Heart left ventricle (tissue), 16 donors: ENCODE measurements around the gene LEPROT. TPM values are rescaled to one million over a fixed set of nuclear protein-coding genes. Genes with fewer than 3 reads are reported as not detected.
"Not testable (repeated sequence)": the region's sequence is repeated elsewhere in the genome, so short reads cannot be mapped to it uniquely, and the experiment has no call there.

Experiments used
- ATAC-seq, 4 donors: fragments of 200-7000 bp; cut with Tn5 transposase; one replicate each; pipeline ENCODE4 v1.9.1; 2020 to 2022; ENCODE audit warnings: moderate library complexity in 4 of 4, mild to moderate bottlenecking in 3 of 4, moderate number of reproducible peaks in 1 of 4
- DNase-seq, 5 donors: peaks; one replicate each; pipeline ENCODE4 v3.0.0-alpha.2; 2020
- H3K27ac ChIP-seq, 12 donors: fragments of 200-600 bp; sonication (generic) in 4 of 12; one replicate each; pipeline versions ENCODE4 v1.5.0 to v1.8.0; 2016 to 2022; ENCODE audit warnings: mild to moderate bottlenecking in 2 of 12
- H3K27me3 ChIP-seq, 9 donors: fragments of 200-600 bp; sonication (generic) in 2 of 9; one replicate each; pipeline versions ENCODE4 v1.5.1 to v1.8.0; 2016 to 2022; ENCODE audit warnings: mild to moderate bottlenecking in 3 of 9
- H3K36me3 ChIP-seq, 9 donors: fragments of 200-600 bp; sonication (generic) in 2 of 9; one replicate each; pipeline versions ENCODE4 v1.5.0 to v1.8.0; 2018 to 2022; ENCODE audit warnings: mild to moderate bottlenecking in 2 of 9
- H3K4me1 ChIP-seq, 12 donors: fragments of 200-600 bp; sonication (generic) in 4 of 12; one replicate each; pipeline versions ENCODE4 v1.5.0 to v1.8.0; 2016 to 2022; ENCODE audit warnings: mild to moderate bottlenecking in 3 of 12
- H3K4me3 ChIP-seq, 12 donors: fragments of 200-600 bp; sonication (generic) in 4 of 12; one replicate each; pipeline versions ENCODE4 v1.5.0 to v1.8.0; 2017 to 2022; ENCODE audit warnings: mild to moderate bottlenecking in 9 of 12, moderate library complexity in 4 of 12
- H3K9me3 ChIP-seq, 12 donors: fragments of 200-600 bp; sonication (generic) in 4 of 12; one replicate each; pipeline versions ENCODE4 v1.5.0 to v1.8.0; 2016 to 2022; ENCODE audit warnings: mild to moderate bottlenecking in 1 of 12
- CTCF ChIP-seq, 12 donors: fragments of 200-600 bp; sonication (generic) in 4 of 12; IDR thresholded peaks; one replicate each; pipeline versions ENCODE4 v1.5.0 to v1.8.0; 2018 to 2022; ENCODE audit warnings: antibody characterized with exemption in 12 of 12, mild to moderate bottlenecking in 5 of 12
- POLR2A ChIP-seq, 2 donors: fragments of 450-650 bp; IDR thresholded peaks; one replicate each; pipeline ENCODE4 v1.6.1; 2017; ENCODE audit warnings: antibody characterized with exemption in 2 of 2, mild to moderate bottlenecking in 2 of 2, moderate library complexity in 2 of 2
- WGBS, 4 donors: extraction: QIAGEN DNeasy Blood & Tissue Kit in 2 of 4; methylation state at CpG; one replicate each; pipeline versions ENCODE4 v1.1.5 to v1.1.7; 2013 to 2018; 5-methylcytosine and 5-hydroxymethylcytosine counted together
- intact Hi-C, 10 donors: fragments of 100-400 bp; cut with DNase I; formaldehyde crosslinking; loops; one replicate each; pipeline versions ENCODE4 v1.11.1 to v1.14.2; 2022
- polyA plus RNA-seq, 2 donors: library from polyadenylated mRNA; stranded (reverse); fragments of 200-250 nt; gene quantifications; one replicate each; pipeline ENCODE4 v1.2.3, GENCODE V29; 2013
- total RNA-seq, 9 donors: library from RNA; depleted of rRNA in 2 of 9; stranded (reverse); fragments of >200 nt in 2 of 9; fragmentation: NEBNext Ultra II Directional in 3 of 9; extraction: Animal tissue kit (Norgen Biotek cat#: 25700) in 3 of 9; gene quantifications; one replicate each; pipeline versions ENCODE4 v1.1.0 to v1.2.4, GENCODE V29; 2016 to 2023
- donor health status: ischemic (EF 13 %, LVEDD 7.1; RV severe dilation, severe dysfunction).
- donor health status: healthy with polysubstance abuse.
- donor health status: DM: no; HTN: yes; CAD: no.
- donor health status: DM: no; HTN: no; CAD: no.
- donor health status: ischemic (EF 25% LVEDD 6.9; RV normal size, moderate dysfunction).
- donor health status: ischemic (EF 25% LVEDD 5.7; RV mildly dilated, moderate dysfunction).
- donor health status: healthy.
- donor health status: DM: yes; HTN: yes; CAD: no.
- donor health status: ischemic (EF 35%, LVEDD 5.7; RV mildly dilated, moderate dysfunction).
- donor health status: nonischemic (EF 11% LVEDD 7.7; RV severe dilation, severe dysfunction).
- donor health status: DM: yes; HTN: yes; CAD: no.
- donor health status: PGD.
- donor health status: ischemic (EF 29% LVEDD 5.4; RV normal size, mild dysfunction).
- donor health status: nonischemic (EF 23%, LVEDD 6.1; RV moderate dilation, normal function).

Gene LEPROT
- total and polyA plus RNA-seq, 11 donors: 20.8 to 66.2 (median 46.2) TPM

- Histone ChIP-seq H3K36me3 (no peaks in the 10 kb centered on the region), H3K27me3 (no peaks in the 10 kb centered on the region), H3K4me1 (no peaks in the 10 kb centered on the region), H3K9me3 (no peaks in the 10 kb centered on the region), H3K4me3 (no peak overlapping the region), H3K27ac (no peak overlapping the region)
- no peak for ATAC-seq
- TF ChIP-seq CTCF (IDR thresholded peaks at IDR 0.05) (no peak), POLR2A (IDR thresholded peaks at IDR 0.05) (no peak)
- 64 to 72% (median 68%) methylated on average over 4 of the region's 4 CpGs for WGBS, 4 donors
- intact Hi-C loops: no loop called here
- no peak for DNase-seq
Observed at GRCh38 chr1:65377496-65378246, 42.8 kb upstream of the LEPROT start.

GRCh38 chr1:65378247-65378946, 42.1 kb upstream of the LEPROT start:
- 64 to 75% (median 72%) methylated on average over 2 of the region's 2 CpGs for WGBS, 4 donors
- Histone ChIP-seq H3K27ac (no peak overlapping the region), H3K4me3 (no peak overlapping the region), H3K9me3 (no peaks in the 10 kb centered on the region), H3K36me3 (no peaks in the 10 kb centered on the region), H3K27me3 (no peaks in the 10 kb centered on the region), H3K4me1 (no peaks in the 10 kb centered on the region)
- DNase-seq (no peak), ATAC-seq (no peak)
- TF ChIP-seq CTCF (IDR thresholded peaks at IDR 0.05): no peak
- no peak for TF ChIP-seq POLR2A (IDR thresholded peaks at IDR 0.05)
- intact Hi-C loops: no loop called here

GRCh38 chr1:65384426-65384825, 36.0 kb upstream of the LEPROT start:
- H3K27ac ChIP-seq, intact Hi-C loops, DNase-seq, H3K4me3 ChIP-seq, H3K4me1 ChIP-seq, H3K27me3 ChIP-seq, ATAC-seq, H3K9me3 ChIP-seq: not testable (repeated sequence)
- peaks cover 0 to 15% (median 0%) of the 10 kb centered on the region in 9 donors for H3K36me3 ChIP-seq
- 92 to 93% (median 93%) methylated on average over 5 of the region's 5 CpGs for WGBS, 4 donors

- DNase-seq: no peak
- TF ChIP-seq POLR2A (IDR thresholded peaks at IDR 0.05): no peak
- TF ChIP-seq CTCF (IDR thresholded peaks at IDR 0.05): no peak
- no peak overlapping the region for H3K27ac ChIP-seq
- no peak for ATAC-seq
- intact Hi-C loops: no loop called here
- no peak overlapping the region for H3K4me3 ChIP-seq
- 72 to 81% (median 76%) methylated on average over 3 of the region's 3 CpGs for WGBS, 4 donors
- peaks cover 0 to 24% (median 0%) of the 10 kb centered on the region in 9 donors for H3K36me3 ChIP-seq
- no peaks in the 10 kb centered on the region for H3K9me3 ChIP-seq
- H3K4me1 ChIP-seq: no peaks in the 10 kb centered on the region
- no peaks in the 10 kb centered on the region for H3K27me3 ChIP-seq
Observed at GRCh38 chr1:65386439-65386838, 34.0 kb upstream of the LEPROT start.
